Endometrial microvascular endothelial cells (primary cell): ENCODE data around the gene TYW1B. TPM values are rescaled to one million over a fixed set of nuclear protein-coding genes. Genes with fewer than 3 reads are reported as not detected.
"Not testable (repeated sequence)": the region's sequence is repeated elsewhere in the genome, so short reads cannot be mapped to it uniquely, and the experiment has no call there.

ENCODE experiments used
- in situ Hi-C: cut with HindIII; loops from 2 replicates; pipeline ENCODE4 v1.10.0; 2017; ENCODE audit warnings: low sequenced_read_pairs, low pct_unique_long_range_greater_than_20kb; ENCODE audit errors: inconsistent ontology term
- total RNA-seq: library from RNA; depleted of rRNA; stranded (reverse); fragments of >200 nt; gene quantifications from one replicate; pipeline ENCODE4 v1.2.3, GENCODE V29; 2015; ENCODE audit errors: inconsistent ontology term

The TYW1B gene
- total RNA-seq, 1 donor from 2014 or later: 0.37 TPM

DNA sequence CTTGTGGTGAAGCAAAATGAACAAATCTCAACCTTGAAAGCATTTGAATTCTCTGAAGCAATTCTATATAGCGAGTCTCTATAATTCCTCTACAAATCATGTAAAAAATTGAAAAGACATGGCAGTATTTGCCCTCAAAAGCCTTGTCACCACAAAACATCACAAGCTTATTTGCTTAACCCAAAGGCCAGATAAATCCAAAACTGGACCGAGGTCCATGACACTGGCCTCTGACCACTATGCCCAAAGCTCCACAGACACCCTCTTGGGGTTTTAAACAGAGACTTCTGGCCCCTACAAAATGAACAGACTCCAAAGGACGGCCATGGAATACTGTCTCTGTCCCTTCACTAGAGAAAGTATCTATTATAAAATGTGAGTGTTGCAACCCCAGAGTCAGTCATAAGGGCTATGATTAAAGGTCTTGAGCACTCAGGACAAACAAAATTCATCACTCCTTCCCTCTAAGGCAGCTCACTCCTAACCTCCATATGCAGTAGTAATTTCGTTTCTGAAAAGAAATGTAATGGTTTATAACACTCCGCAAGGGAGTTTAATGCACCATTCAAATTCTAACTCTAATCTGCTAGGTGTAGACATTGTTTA is 47.6 kb downstream of the TYW1B start:
- in situ Hi-C loops: not testable (repeated sequence)

DNA sequence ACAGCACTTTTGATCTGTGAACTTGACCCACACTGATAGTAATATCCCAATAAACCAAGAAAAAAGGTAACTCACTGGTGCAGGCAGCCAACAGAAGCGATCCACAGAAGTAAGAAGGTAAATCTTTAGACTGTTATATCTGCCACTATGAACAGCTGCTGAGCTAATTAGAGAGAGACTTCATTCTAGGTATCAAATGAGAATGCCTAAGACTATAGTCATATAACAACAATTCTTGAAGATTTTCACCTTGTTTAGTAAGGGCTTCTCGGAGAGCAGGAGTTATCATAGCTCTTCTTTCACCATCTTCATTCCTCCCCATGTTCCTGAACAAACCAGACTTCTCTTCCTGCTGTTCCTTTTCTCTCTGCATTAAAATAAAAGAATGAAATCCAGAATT is 50.8 kb downstream of the TYW1B start:
- in situ Hi-C loops: not testable (repeated sequence)

DNA sequence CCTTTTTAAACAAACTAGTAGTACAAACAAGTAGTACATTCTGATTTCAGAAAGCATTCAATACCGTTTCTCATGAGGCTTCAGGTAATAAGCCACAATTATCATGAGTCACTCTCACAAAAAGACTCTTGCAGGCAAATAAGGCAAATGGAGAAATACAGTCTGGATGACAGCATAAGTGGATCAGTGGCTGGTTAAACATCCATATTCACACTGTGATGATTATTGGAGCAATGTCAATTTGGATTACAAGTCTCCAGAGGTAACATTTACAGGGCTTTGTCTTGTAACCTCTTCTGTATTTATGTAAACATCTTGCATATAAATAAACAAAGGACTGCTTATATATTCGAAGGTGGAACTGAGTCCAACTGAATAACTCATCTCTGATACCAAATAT is 55.4 kb downstream of the TYW1B start:
- in situ Hi-C loops: not testable (repeated sequence)

DNA sequence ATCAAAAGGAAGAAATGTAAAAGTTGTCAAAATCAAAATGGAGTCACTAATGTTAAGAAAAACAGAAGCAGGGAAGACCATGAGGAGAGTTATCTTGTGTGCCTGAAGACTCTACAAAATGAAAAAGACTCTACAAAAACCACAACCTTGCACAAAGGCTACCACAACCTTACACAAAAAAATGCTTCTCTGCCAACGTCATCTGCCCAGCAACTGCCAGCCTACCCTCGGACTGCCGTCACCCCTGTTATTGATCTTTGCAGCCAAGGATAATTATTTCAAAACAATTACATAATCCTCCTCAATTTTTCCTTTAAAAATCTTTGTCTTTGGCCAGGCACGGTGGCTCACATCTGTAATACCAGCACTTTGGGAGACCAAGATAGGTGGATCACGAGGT is 61.0 kb downstream of the TYW1B start:
- in situ Hi-C loops: not testable (repeated sequence)

DNA sequence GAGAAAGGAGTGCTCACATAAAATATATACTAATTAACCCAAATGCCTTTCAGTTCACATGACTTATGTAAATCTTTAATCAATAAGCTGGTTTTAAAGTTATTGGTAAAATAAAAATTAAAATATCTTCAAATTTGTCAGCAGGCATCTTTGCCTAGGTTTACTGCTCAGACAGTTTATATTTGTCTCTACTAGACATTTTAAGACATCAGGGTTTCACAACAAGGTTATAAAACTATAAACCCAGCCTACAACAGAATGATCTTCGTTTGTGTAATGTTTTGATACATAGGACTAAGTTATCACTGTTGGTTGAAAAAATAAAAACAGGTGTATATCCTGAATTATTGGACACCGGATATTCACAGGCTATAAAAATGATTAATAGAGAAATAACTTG is 67.4 kb downstream of the TYW1B start:
- in situ Hi-C loops: no loop called here

DNA sequence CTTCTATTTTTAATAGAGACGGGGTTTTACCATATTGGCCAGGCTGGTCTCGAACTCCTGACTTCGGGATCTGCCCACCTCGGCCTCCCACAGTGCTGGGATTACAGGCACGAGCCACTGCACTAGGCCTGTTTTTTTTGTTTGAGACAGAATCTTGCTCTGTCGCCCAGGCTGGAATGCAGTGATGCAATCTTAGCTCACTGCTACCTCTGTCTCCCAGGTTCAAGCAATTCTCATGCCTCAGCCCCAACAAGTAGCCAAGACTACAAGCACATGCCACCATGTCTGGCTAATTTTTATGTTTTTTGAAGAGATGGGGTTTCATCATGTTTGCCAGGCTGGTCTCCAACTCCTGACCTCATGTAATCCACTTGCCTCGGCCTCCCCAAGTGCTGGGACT is 73.7 kb downstream of the TYW1B start:
- in situ Hi-C loops: no loop called here

DNA sequence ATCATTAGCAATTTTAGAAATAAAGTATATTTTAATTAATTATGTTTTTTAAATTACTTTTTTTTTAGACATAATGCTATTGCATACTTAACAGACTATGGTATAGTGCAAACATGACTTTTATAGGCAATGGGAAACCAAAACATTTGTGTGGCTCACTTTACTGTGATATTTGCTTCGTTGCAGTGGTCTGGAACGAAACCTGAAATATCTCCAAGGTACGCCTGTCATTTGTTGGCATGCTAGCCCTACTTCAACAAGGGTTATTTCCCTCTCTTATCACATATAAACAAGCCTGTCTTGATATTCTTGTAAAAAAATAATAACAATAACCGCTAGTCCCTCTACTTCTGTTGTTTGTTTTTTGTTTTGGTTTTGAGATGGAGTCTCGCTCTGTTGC is 74.2 kb downstream of the TYW1B start:
- in situ Hi-C loops: no loop called here

DNA sequence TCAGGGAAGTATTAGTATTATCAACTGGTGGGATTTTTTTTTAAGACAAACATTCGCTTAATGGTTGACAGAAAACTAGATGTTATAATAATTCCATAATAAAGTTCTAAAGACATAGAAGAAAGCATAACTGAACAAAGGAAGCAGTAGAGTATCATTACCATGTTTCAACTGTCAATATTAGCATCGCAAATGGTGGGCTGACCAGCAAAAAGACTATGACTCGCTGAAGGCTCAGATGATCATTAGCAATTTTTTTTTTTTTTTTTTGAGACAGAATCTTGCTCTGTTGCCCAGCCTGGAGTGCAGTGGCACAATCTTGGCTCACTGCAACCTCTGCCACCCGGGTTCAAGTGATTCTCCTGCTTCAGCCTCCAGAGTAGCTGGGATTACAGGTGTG is 74.8 kb downstream of the TYW1B start:
- in situ Hi-C loops: not testable (repeated sequence)

DNA sequence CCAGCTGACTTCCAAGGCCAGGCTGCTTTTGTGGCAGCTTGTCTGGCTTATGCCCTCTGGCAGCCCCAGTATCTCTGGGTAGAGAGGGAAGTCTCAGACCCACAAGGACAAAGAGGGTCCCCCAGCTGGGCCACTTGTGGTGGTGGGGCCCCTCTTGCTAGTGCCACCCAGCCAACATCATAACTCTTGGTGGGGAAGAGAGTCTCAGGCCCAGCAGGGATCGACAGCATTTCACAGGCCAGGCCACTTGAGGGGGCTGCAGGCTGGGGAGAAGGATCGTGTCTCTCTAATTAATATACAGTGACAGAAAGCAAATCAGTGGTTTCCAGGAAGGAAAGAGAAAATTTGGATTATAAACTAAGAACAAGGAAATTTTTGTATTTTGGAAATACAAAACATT is 76.0 kb downstream of the TYW1B start:
- in situ Hi-C loops: no loop called here

DNA sequence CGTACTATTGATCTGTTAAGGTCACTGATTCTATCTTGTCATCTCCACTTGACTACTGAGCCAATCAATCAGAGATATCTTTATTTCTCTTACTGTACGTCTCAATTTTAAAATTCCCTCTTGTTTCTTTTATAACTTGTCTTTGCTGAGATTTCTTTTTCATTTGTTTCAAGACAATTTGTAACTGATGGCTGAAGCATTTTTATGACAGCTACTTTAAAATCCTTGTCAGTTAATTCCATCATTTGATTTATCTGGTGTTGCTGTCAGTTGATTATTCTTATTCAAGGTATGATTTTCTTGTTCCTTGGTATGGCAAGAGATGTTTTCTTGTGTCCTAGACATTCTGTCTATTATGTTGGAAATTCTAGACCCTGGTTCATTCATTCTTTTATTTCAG is 76.6 kb downstream of the TYW1B start:
- in situ Hi-C loops: no loop called here

DNA sequence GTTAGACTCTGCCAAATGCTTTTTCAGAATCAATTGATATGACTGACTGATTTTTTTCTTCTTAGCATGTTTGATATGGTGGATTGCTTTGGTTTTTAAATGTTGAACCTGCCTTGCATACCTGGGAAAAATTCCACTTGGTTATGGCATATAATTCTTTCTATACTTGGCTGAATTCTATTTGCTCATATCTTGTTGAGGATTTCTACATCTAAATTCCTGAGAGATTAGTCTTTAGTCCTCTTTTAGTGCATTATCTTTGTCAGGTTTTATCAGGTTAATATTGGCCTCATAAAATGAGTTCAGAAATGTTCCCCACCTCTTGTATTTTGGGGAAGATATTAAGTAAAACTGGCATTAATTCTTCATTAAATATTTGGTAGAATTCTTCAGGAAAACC is 79.4 kb downstream of the TYW1B start:
- in situ Hi-C loops: not testable (repeated sequence)

DNA sequence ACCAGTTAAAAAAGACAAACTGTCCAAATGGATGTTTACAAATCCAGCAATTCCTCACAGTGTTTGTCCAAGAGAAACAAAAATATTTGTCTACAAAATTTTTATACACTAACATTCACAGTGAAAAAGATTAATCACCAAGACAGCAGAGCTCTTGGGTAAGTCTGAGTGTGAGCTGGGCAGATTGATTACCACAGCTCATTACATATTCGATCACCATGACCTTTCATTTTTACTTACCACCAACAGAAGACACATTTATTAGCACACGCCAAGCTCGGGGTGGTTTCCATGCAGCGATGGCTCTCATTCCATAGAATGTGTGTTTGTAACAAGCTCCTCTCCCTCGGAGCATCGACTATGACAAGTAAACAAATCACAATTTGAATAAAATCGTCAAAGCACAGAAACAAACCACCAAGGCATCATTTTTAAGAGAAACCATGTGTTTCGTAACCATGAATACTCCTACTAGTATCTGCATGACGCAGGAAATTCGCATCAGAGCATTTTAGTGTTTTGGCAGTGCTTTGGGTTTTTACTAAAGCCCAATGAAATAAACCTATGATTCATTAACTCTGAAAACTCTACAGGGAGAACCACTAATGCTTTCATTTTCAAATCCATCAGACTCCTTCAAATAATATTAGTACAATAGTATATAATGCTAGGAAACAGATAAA is 83.6 kb downstream of the TYW1B start:
- in situ Hi-C loops: not testable (repeated sequence)

DNA sequence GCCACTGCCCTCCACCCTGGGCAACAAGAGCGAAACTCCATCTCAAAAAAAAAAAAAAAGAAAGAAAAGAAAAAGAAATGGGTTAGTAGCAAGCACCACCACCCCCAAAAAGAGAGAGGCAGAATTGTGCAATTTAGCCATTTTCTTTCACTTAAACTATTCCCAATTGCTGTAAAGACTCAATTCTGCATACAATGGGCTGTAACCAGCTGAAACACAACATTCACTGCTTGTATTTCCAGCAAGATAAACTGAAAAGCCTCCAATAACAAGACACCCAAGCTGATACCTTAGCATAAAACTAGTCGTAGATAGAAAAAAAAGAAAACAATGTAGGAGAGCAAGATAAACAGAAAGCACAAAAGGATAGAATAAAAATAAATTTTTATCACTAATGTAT is 84.2 kb downstream of the TYW1B start:
- in situ Hi-C loops: not testable (repeated sequence)

DNA sequence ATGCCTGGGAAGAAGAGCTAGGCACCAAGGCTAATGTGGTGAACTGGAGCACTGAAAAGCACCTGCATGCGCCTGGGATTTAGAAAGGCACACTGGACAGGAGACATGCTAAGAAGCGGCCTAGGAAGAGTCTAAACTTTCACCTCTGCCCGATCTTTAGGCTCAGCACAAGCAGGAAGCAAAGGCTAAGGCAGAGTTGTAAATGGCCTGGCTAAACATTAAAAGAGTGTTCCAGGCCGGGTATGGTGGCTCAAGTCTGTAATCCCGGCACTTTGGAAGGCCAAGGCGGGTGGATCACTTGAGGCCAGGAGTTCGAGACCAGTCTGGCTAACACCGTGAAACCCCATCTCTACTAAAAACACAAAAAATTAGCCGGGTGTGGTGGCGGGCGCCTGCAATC is 88.3 kb downstream of the TYW1B start:
- in situ Hi-C loops: not testable (repeated sequence)

DNA sequence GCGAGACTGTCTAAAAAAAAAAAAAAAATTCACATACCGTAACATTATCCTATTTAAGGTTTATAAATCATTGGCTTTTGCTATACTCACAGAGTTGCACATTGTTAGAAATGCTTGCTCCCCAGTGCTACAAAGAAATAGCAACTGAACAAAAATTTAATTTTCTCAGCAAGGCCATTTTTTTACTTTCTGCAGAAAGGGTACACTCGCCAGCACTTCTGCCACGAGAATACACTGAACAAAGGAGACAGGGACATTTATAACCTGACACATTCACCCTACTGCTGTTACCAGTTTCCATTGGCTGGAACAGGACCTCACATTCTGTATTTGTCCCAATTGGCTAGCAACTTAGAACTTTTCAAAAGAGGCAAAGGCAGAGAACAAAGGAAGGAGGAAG is 92.1 kb downstream of the TYW1B start:
- in situ Hi-C loops: not testable (repeated sequence)

DNA sequence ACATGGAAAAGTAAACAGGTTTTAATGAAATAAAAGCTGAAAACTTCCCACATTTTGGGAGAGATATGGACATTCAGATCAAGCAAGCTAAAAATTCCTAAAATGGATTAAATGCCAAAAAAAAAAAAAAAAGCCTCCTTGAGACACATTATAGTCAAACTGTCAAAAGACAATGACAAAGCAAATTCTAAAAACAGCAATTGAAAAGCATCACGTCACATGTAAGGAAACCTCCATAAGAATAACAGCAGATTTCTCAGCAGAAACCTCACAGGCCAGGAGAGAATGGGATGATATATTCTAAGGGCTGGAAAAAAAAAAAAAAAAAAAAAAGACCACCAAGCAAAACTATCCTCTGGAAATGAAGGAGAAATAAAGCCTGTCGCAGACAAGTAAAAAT is 97.2 kb downstream of the TYW1B start:
- in situ Hi-C loops: not testable (repeated sequence)

DNA sequence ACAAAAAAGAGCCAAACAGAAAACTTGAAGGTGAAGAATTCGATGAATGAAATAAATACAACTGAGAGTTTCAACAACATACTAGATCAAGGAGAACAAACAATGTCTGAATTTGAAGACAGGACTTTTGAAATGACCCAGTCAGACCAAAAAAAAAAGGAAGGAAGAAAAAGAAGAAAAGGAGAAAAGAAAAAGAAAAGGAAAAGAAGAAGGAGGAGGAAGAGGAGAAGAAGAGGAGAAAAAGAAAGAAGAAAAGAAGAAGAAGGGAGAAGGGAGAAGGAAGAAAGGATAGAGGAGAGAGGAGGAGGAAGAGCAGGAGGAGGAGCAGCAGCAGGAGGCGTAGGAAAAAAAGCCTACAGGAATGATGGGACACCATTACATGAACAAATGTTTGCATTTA is 97.6 kb downstream of the TYW1B start:
- in situ Hi-C loops: not testable (repeated sequence)

DNA sequence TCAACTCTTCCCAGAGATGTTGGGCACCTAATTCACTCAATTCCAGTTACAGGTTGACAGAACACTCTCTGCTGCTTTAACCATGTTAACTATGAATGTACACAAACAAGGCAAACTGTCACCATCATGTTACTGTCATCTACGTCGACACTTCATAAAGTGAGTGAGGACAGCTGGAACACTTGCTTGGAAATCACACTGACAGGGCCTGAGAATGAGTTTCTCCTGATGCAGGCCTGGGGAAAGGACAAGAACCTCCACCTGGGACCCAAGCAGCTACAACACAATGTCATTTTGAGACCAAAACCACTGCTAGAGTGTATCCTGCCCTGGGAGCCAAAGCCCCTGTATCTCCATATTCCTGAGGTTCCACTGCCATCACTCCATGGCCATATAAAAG is 98.9 kb downstream of the TYW1B start:
- in situ Hi-C loops: not testable (repeated sequence)

DNA sequence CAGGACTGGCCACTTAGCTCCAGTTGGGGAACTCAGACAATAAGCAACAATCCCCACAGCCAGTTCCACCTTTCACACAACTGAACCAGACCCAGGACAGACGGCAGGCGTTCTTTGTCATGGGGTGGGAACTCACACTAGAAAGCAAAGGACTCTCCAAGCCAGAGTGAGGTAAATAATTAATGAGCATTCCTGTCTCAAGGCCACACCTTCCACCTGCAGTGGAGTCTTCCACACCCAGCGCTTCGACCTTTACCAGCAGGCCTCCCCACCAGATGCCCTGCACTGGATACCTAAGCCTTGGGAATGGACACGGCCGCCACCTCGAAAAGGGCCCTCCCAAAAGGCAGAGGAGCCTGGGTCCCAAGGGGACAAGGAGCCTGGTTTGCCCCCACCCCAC is 105.3 kb downstream of the TYW1B start:
- in situ Hi-C loops: not testable (repeated sequence)

DNA sequence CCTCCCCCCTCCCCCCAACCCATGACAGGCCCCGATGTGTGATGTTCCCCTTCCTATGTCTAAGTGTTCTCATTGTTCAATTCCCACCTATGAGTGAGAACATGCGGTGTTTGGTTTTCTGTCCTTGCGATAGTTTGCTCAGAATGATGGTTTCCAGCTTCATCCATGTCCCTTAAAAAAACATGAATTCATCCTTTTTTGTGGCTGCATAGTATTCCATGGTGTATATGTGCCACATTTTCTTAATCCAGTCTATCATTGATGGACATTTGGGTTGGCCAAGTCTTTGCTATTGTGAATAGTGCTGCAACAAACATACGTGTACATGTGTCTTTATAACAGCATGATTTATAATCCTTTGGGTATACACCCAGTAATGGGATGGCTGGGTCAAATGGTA is 107.1 kb downstream of the TYW1B start:
- in situ Hi-C loops: not testable (repeated sequence)

DNA sequence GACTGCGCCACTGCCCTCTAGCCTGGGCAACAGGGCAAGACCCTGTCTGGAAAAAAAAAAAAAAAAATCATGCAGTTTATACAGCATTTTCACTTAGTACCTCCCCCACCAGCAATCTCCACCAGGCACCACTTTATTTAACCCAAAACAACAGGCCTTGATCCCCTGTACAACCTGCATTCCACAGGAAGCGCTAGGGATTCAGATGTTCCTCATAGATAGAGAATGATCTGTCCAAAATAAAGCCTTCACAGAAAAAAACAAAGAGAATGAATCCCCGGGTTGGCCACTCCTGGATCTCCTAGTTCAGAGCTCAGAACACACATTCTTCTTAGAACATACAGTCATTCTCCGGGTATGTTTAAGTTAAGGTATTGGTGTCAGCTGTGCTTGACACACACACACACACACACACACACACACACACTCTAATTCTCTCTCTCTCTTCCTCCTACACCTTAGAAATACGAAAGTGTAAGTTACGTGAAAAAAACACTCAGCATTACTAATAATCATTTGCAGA is 110.7 kb downstream of the TYW1B start:
- in situ Hi-C loops: not testable (repeated sequence)
